Measurements from ENCODE around the gene AXIN2. TPM values are rescaled to one million over a fixed set of nuclear protein-coding genes. Genes with fewer than 3 reads are reported as not detected.

Gene AXIN2
- total RNA-seq, 1 donor from 2014 or later = 0.27 TPM

DNA sequence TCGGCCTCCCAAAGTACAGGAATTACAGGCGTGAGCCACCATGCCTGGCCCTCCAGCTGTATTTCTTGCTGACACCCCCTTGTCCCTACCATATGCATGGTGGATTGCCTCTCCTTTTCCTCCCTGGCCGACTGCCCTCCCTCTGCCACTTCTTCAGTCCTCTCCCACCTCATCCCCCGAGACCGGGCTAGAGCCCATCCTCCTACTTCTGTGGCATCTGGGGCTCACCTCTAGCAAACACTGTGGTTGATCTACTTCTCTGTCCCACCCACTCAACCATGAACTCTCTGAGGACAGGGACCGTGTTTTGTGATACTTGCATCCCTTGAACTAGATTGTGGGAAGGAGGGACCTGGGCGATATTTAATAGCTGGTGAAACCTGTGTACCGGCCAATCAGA lies 7.5 kb upstream of the AXIN2 start:
- TF ChIP-seq, protein P1, sequence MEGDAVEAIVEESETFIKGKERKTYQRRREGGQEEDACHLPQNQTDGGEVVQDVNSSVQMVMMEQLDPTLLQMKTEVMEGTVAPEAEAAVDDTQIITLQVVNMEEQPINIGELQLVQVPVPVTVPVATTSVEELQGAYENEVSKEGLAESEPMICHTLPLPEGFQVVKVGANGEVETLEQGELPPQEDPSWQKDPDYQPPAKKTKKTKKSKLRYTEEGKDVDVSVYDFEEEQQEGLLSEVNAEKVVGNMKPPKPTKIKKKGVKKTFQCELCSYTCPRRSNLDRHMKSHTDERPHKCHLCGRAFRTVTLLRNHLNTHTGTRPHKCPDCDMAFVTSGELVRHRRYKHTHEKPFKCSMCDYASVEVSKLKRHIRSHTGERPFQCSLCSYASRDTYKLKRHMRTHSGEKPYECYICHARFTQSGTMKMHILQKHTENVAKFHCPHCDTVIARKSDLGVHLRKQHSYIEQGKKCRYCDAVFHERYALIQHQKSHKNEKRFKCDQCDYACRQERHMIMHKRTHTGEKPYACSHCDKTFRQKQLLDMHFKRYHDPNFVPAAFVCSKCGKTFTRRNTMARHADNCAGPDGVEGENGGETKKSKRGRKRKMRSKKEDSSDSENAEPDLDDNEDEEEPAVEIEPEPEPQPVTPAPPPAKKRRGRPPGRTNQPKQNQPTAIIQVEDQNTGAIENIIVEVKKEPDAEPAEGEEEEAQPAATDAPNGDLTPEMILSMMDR (IDR thresholded peaks at IDR 0.05) = no peak
- no peak for DNase-seq
- Mint-ChIP-seq H3K4me1 (peaks cover 7% of the 10 kb centered on the region), H3K9me3 (no peaks in the 10 kb centered on the region), H3K36me3 (ENCODE audit: low read depth) (no peaks in the 10 kb centered on the region), H3K27me3 (peaks cover 25% of the 10 kb centered on the region), H3K4me3 (no peak overlapping the region), H3K27ac (no peak overlapping the region)
- ChIA-PET POLR2A (no interaction called here), CTCF (no interaction called here)
- intact Hi-C loops (cut with micrococcal nuclease) = no loop called here
- no peak for ATAC-seq (ENCODE audit: low read depth)

DNA sequence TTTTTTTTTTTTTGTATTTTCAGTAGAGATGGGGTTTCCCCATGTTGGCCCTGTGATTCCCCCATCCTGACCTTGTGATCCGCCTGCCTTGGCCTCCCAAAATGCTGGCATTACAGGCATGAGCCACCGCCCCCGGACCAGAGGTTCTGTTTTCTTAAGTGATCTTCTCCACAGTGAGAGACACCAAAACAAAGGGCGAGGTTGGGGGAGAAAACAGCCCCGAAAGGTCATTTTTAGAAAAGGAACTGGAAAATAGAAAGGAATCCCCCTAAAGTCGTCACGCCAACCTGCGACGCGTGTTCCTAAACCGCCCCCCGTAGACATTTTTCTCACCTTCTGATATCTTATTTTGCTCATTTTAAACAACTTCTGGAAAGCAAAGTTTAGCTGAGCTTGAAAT lies 6.1 kb upstream of the AXIN2 start:
- ATAC-seq (ENCODE audit: low read depth) (no peak), DNase-seq (no peak)
- TF ChIP-seq, protein P1 (IDR thresholded peaks at IDR 0.05) = no peak
- no peak overlapping the region for H3K4me3 Mint-ChIP-seq
- H3K9me3 Mint-ChIP-seq = no peaks in the 10 kb centered on the region
- peaks cover 7% of the 10 kb centered on the region for H3K4me1 Mint-ChIP-seq
- POLR2A ChIA-PET = no interaction called here
- intact Hi-C loops (cut with micrococcal nuclease) = no loop called here
- H3K27me3 Mint-ChIP-seq = peaks cover 25% of the 10 kb centered on the region
- H3K36me3 Mint-ChIP-seq (ENCODE audit: low read depth) = no peaks in the 10 kb centered on the region
- no peak overlapping the region for H3K27ac Mint-ChIP-seq
- CTCF ChIA-PET = no interaction called here

DNA sequence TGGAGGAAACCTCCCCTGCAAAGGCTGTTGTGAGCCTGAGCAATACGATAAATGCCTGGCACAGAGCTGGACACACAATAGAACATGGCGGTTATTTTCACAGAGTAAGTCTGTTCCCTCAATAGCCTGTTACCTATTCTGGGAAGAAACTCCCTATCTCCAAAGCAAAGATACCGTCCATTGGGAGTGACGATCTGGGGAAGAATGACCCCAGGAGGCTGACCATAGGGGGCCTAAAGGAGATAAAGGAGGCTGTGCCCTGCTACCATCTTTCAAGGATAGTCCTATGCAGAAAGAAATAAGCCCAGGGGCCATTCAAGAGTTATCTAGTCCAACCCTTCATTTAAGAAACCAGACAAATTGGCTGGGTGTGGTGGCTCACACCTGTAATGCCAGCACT lies 4.1 kb upstream of the AXIN2 start:
- no peak for ATAC-seq (ENCODE audit: low read depth)
- no peaks in the 10 kb centered on the region for H3K36me3 Mint-ChIP-seq (ENCODE audit: low read depth)
- no peak overlapping the region for H3K27ac Mint-ChIP-seq
- H3K4me1 Mint-ChIP-seq = peaks cover 11% of the 10 kb centered on the region
- CTCF ChIA-PET = no interaction called here
- H3K9me3 Mint-ChIP-seq = no peaks in the 10 kb centered on the region
- POLR2A ChIA-PET = no interaction called here
- no peak for DNase-seq
- intact Hi-C loops (cut with micrococcal nuclease) = no loop called here
- peaks cover 29% of the 10 kb centered on the region for H3K27me3 Mint-ChIP-seq
- no peak overlapping the region for H3K4me3 Mint-ChIP-seq
- TF ChIP-seq, protein P1 (IDR thresholded peaks at IDR 0.05) = no peak

DNA sequence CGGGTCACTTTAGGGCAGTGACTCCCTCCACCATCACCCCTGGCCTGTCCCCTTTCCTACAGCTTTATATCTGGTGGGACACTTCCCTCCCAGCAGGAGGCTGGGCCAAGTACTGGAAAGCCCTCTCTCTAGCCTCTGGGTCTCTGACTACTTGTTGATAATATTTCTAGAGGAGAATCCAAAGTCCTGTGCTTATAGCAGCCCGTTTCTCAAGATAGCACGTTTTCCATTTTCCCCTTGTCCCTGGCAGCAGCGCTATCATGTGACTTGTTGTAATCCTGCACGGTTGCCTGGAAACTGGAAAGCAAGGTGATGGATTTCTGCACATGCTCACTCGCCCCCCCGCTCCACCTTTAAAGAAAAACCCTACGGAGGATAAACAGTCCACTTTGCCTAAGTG lies 3.3 kb upstream of the AXIN2 start:
- intact Hi-C loops (cut with micrococcal nuclease) = no loop called here

DNA sequence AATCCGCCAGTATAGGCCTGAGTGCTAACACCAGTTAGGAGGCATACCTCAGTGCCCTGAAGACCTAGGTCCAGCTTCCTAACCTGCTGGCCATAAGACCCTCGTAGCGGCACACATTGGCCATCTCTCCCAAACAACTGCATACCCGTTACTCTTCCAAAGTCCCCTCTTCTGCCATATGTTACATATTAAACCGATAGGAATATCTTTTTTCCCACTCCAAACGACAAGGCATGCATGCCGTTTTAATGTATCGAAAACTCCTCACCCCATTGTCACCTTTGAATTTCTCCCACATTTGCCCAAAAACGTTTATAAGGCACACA lies 721 bp upstream of the AXIN2 start:
- POLR2A ChIA-PET = no interaction called here
- Mint-ChIP-seq H3K4me3 (peak overlapping the region; percentile 82), H3K36me3 (ENCODE audit: low read depth) (no peaks in the 10 kb centered on the region), H3K4me1 (peaks cover 12% of the 10 kb centered on the region), H3K9me3 (no peaks in the 10 kb centered on the region), H3K27ac (no peak overlapping the region), H3K27me3 (peaks cover 21% of the 10 kb centered on the region)
- intact Hi-C loops (cut with micrococcal nuclease) = loop anchor here (2.0 kb wide), 1 partner anchor 631 kb away; the partner anchor contains the start of gene CEP112
- TF ChIP-seq, protein P1 (IDR thresholded peaks at IDR 0.05) = no peak
- DNase-seq (no peak), ATAC-seq (ENCODE audit: low read depth) (no peak)
- CTCF ChIA-PET = no interaction called here

More for the DNA sequence above, 3.3 kb upstream of the AXIN2 start:
- TF ChIP-seq, protein P1 (IDR thresholded peaks at IDR 0.05) = no peak
- Mint-ChIP-seq H3K36me3 (ENCODE audit: low read depth) (no peaks in the 10 kb centered on the region), H3K9me3 (no peaks in the 10 kb centered on the region), H3K4me3 (no peak overlapping the region), H3K27ac (no peak overlapping the region), H3K4me1 (peaks cover 11% of the 10 kb centered on the region), H3K27me3 (peaks cover 29% of the 10 kb centered on the region)
- POLR2A ChIA-PET = no interaction called here
- no peak for DNase-seq
- ATAC-seq (ENCODE audit: low read depth) = no peak
- CTCF ChIA-PET = no interaction called here
